ENCODE data around the gene RNF138. TPM values are rescaled to one million over a fixed set of nuclear protein-coding genes. Genes with fewer than 3 reads are reported as not detected.

RNF138 gene
- total and polyA plus RNA-seq, 2 donors (not counting 1 experiment from before 2014, with no cell fraction given): 30.9 to 60.8 TPM

- H3K36me3 ChIP-seq (replicated peaks in 1 of 2; ENCODE audit: control extremely low read depth in 1 of 2, control insufficient read depth in 1 of 2, extremely low read depth in 1 of 2, insufficient read depth in 2 of 2, low read length in 1 of 2): peaks cover 0 to 20% of the 10 kb centered on the region in 2 experiments
- H3K9ac ChIP-seq (ENCODE audit: low read length): peak overlapping the region; percentile 99
- ChIA-PET CTCF (no interaction called here), POLR2A (interaction anchor here (0.5 to 2.6 kb wide), 3 partner anchors 43 to 151 kb away, joined by 3 to 42 read pairs (median 37); partner anchors contain the start of genes RNF125 and TRAPPC8)
- no peaks in the 10 kb centered on the region for H3K27me3 ChIP-seq (replicated peaks in 1 of 4; ENCODE audit: control extremely low read depth in 1 of 4, control insufficient read depth in 3 of 4, insufficient read depth in 4 of 4, low read length in 3 of 4)
- ATAC-seq (ENCODE audit: low read depth) (no peak), DNase-seq (no peak)
- peak overlapping the region; percentile 95 for H3K4me2 ChIP-seq (replicated peaks; ENCODE audit: low read depth, low read length, poor library complexity, severe bottlenecking)
- H3K4me3 Mint-ChIP-seq: peak overlapping the region; percentile 93
- no peaks in the 10 kb centered on the region for H3K27me3 Mint-ChIP-seq
- no peak for TF ChIP-seq EZH2 (IDR thresholded peaks at IDR 0.05; ENCODE audit: borderline replicate concordance, insufficient read depth, low read depth, low read length, poor library complexity, severe bottlenecking)
- no peak for TF ChIP-seq CTCF (IDR thresholded peaks at IDR 0.05)
- peak overlapping the region; percentile 95 for H3K27ac Mint-ChIP-seq
- H3K9me3 ChIP-seq (ENCODE audit: control extremely low read depth in 1 of 3, control insufficient read depth in 2 of 3, insufficient read depth in 1 of 3, low read length in 2 of 3): no peaks in the 10 kb centered on the region
- H3K4me3 ChIP-seq (ENCODE audit: control extremely low read depth in 1 of 5, extremely low read depth in 1 of 5, insufficient read depth in 1 of 5, low read depth in 2 of 5, low read length in 4 of 5): peak overlapping the region; percentile 63 to 98 (median 87)
- peaks cover 35 to 40% of the 10 kb centered on the region in 2 donors for H3K4me1 ChIP-seq (ENCODE audit: control insufficient read depth in 2 of 2, insufficient read depth in 2 of 2, low read length in 2 of 2)
- H3K79me2 ChIP-seq (ENCODE audit: control insufficient read depth, insufficient read depth, low read length): peaks cover 49% of the 10 kb centered on the region
- peaks cover 57% of the 10 kb centered on the region for H4K20me1 ChIP-seq (ENCODE audit: control insufficient read depth, insufficient read depth, low read length, poor library complexity, severe bottlenecking)
- peak overlapping the region; percentile 95 to 100 for H3K27ac ChIP-seq (ENCODE audit: low read length in 2 of 2)
- intact Hi-C loops (cut with micrococcal nuclease): loop anchor here (5.0 kb wide), 2 partner anchors 46 to 709 kb away; no protein-coding TSS in a partner anchor
- no peaks in the 10 kb centered on the region for H3K9me3 Mint-ChIP-seq (ENCODE audit: insufficient read depth)
- H3K4me1 Mint-ChIP-seq: peaks cover 46% of the 10 kb centered on the region
- H2AFZ ChIP-seq (ENCODE audit: insufficient read depth, low read depth, low read length, poor library complexity, severe bottlenecking): peak overlapping the region; percentile 52
- WGBS (ENCODE audit: insufficient coverage): 8% methylated on average over 3 of the region's 7 CpGs
Measured at GRCh38 chr18:32093523-32093922, 1.8 kb downstream of the RNF138 start.

DNA sequence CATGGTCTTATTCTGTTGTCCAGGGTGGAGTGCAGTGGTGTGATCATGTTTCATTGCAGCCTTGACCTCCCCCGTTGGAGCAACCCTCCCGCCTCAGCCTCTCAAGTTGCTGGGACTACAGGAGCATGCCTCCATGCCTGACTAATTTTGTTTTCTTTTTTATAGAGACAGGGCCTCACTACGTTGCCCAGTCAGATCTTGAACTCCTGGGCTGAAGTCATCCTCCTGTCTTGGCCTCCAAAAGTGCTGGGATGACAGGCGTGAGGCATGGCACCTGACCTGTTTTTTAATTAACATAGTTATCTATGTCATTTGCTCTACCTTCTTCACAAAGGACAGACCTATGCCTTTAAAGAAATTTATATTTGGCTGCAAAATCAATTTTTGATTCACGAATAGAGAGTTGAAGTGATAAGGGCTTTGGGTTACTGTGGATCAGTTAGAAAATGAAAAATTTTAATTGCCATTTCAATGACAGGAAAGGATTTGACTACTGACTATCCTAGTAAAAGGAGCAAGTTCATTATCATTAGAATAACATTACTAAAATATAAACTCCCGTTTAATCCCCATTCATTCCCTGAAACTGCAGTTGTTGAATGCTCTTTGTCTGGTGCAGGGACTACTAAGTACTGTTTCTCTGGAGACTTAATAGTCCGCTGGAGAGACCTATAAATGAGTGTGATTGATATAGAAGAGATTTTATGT is 3.7 kb downstream of the RNF138 start:
- no peak overlapping the region for H3K4me3 ChIP-seq (ENCODE audit: control extremely low read depth in 1 of 5, extremely low read depth in 1 of 5, insufficient read depth in 1 of 5, low read depth in 2 of 5, low read length in 4 of 5)
- H3K4me3 Mint-ChIP-seq: no peak overlapping the region
- ChIA-PET CTCF (interaction anchor here (1.1 kb wide), 1 partner anchor 77 kb away, joined by 3 read pairs; the partner anchor contains the start of gene RNF125), POLR2A (no interaction called here)
- H3K27me3 Mint-ChIP-seq: no peaks in the 10 kb centered on the region
- ATAC-seq (ENCODE audit: low read depth) (no peak), DNase-seq (no peak)
- no peak overlapping the region for H3K4me2 ChIP-seq (replicated peaks; ENCODE audit: low read depth, low read length, poor library complexity, severe bottlenecking)
- H3K36me3 ChIP-seq (replicated peaks in 1 of 2; ENCODE audit: control extremely low read depth in 1 of 2, control insufficient read depth in 1 of 2, extremely low read depth in 1 of 2, insufficient read depth in 2 of 2, low read length in 1 of 2): peaks cover 0 to 20% of the 10 kb centered on the region in 2 experiments
- peaks cover 57% of the 10 kb centered on the region for H3K4me1 Mint-ChIP-seq
- H3K4me1 ChIP-seq (ENCODE audit: control insufficient read depth in 2 of 2, insufficient read depth in 2 of 2, low read length in 2 of 2): peaks cover 35 to 40% of the 10 kb centered on the region in 2 donors
- no peaks in the 10 kb centered on the region for H3K9me3 Mint-ChIP-seq (ENCODE audit: insufficient read depth)
- no peaks in the 10 kb centered on the region for H3K9me3 ChIP-seq (ENCODE audit: control extremely low read depth in 1 of 3, control insufficient read depth in 2 of 3, insufficient read depth in 1 of 3, low read length in 2 of 3)
- intact Hi-C loops (cut with micrococcal nuclease): no loop called here
- WGBS (ENCODE audit: insufficient coverage): 83% methylated on average over 5 of the region's 7 CpGs
- peak overlapping the region; percentile 32 for H3K27ac Mint-ChIP-seq
- H3K79me2 ChIP-seq (ENCODE audit: control insufficient read depth, insufficient read depth, low read length): peaks cover 65% of the 10 kb centered on the region
- TF ChIP-seq CTCF (IDR thresholded peaks at IDR 0.05): no peak
- TF ChIP-seq EZH2 (IDR thresholded peaks at IDR 0.05; ENCODE audit: borderline replicate concordance, insufficient read depth, low read depth, low read length, poor library complexity, severe bottlenecking): no peak
- H4K20me1 ChIP-seq (ENCODE audit: control insufficient read depth, insufficient read depth, low read length, poor library complexity, severe bottlenecking): peaks cover 74% of the 10 kb centered on the region
- H3K9ac ChIP-seq (ENCODE audit: low read length): no peak overlapping the region
- no peaks in the 10 kb centered on the region for H3K27me3 ChIP-seq (replicated peaks in 1 of 4; ENCODE audit: control extremely low read depth in 1 of 4, control insufficient read depth in 3 of 4, insufficient read depth in 4 of 4, low read length in 3 of 4)
- peak overlapping the region in 1 of 2 donors; percentile 100 for H3K27ac ChIP-seq (ENCODE audit: low read length in 2 of 2)
- H2AFZ ChIP-seq (ENCODE audit: insufficient read depth, low read depth, low read length, poor library complexity, severe bottlenecking): no peak overlapping the region

Data from B cell (primary cell).